WTC11 (cell line): ENCODE measurements around the gene BTNL9. TPM values are rescaled to one million over a fixed set of nuclear protein-coding genes. Genes with fewer than 3 reads are reported as not detected.

Experiments used
- ESRRA ChIP-seq: sonication (generic); formaldehyde crosslinking; IDR thresholded peaks from 2 replicates; pipeline ENCODE4 v1.8.1; 2022; ENCODE audit warnings: mild to moderate bottlenecking, missing genetic modification reagents, borderline replicate concordance
- FOXJ3 ChIP-seq: sonication (generic); formaldehyde crosslinking; IDR thresholded peaks from 2 replicates; pipeline ENCODE4 v1.9.0; 2021; ENCODE audit warnings: missing genetic modification reagents, mild to moderate bottlenecking, borderline replicate concordance
- FOXK1 ChIP-seq: sonication (generic); formaldehyde crosslinking; IDR thresholded peaks from 2 replicates; pipeline ENCODE4 v1.8.0; 2022; ENCODE audit warnings: mild to moderate bottlenecking, moderate library complexity, missing genetic modification reagents
- NR1H2 ChIP-seq: sonication (generic); formaldehyde crosslinking; IDR thresholded peaks from 2 replicates; pipeline ENCODE4 v1.9.0; 2021; ENCODE audit warnings: mild to moderate bottlenecking, moderate library complexity, missing genetic modification reagents
- OVOL2 ChIP-seq: fragments of 250-450 bp; sonication (Bioruptor Pico); IDR thresholded peaks from 2 replicates; pipeline ENCODE4 v1.9.0; 2021; ENCODE audit warnings: mild to moderate bottlenecking, borderline replicate concordance
- TCF7 ChIP-seq: sonication (generic); formaldehyde crosslinking; IDR thresholded peaks from 2 replicates; pipeline ENCODE4 v1.8.0; 2022; ENCODE audit warnings: mild to moderate bottlenecking, low read depth, missing genetic modification reagents, moderate library complexity
- TEAD4 ChIP-seq: sonication (generic); formaldehyde crosslinking; IDR thresholded peaks from 2 replicates; pipeline ENCODE4 v1.8.0; 2022; ENCODE audit warnings: mild to moderate bottlenecking, missing genetic modification reagents
- ZNF232 ChIP-seq: sonication (generic); formaldehyde crosslinking; IDR thresholded peaks from 2 replicates; pipeline ENCODE4 v1.8.0; 2022; ENCODE audit warnings: mild to moderate bottlenecking, missing genetic modification reagents
- total RNA-seq: library from RNA; stranded (reverse); gene quantifications from 3 replicates; pipeline ENCODE4 v1.2.3, GENCODE V29; 2021
- TF ChIP-seq, protein P1 (sequence below): sonication (generic); formaldehyde crosslinking; IDR thresholded peaks from 2 replicates; pipeline ENCODE4 v1.8.0; 2022; ENCODE audit warnings: missing genetic modification reagents
- TF ChIP-seq, protein P2 (sequence below): sonication (generic); formaldehyde crosslinking; IDR thresholded peaks from 2 replicates; pipeline ENCODE4 v1.8.1; 2022; ENCODE audit warnings: missing genetic modification reagents, borderline replicate concordance
- TF ChIP-seq, protein P3 (sequence below): sonication (generic); formaldehyde crosslinking; IDR thresholded peaks from 2 replicates; pipeline ENCODE4 v1.8.1; 2022; ENCODE audit warnings: mild to moderate bottlenecking, moderate library complexity, missing genetic modification reagents
- TF ChIP-seq, protein P4 (sequence below): fragments of 250-450 bp; sonication (Bioruptor Pico); IDR thresholded peaks from 2 replicates; pipeline ENCODE4 v1.9.0; 2021; ENCODE audit warnings: mild to moderate bottlenecking, borderline replicate concordance
- TF ChIP-seq, protein P5 (sequence below): sonication (generic); formaldehyde crosslinking; IDR thresholded peaks from 2 replicates; pipeline ENCODE4 v1.8.0; 2022; ENCODE audit warnings: mild to moderate bottlenecking, missing genetic modification reagents
- TF ChIP-seq, protein P6 (sequence below): fragments of 250-450 bp; sonication (Bioruptor Pico); IDR thresholded peaks from 2 replicates; pipeline ENCODE4 v2.1.2; 2022; ENCODE audit warnings: mild to moderate bottlenecking, moderate library complexity
- TF ChIP-seq, protein P7 (sequence below): fragments of 250-450 bp; sonication (Bioruptor Pico); conservative IDR thresholded peaks from 2 replicates; pipeline ENCODE4 v1.9.0; 2021; ENCODE audit warnings: mild to moderate bottlenecking

BTNL9 gene
- total RNA-seq, 1 experiment from 2014 or later, result 3.4 TPM

DNA sequence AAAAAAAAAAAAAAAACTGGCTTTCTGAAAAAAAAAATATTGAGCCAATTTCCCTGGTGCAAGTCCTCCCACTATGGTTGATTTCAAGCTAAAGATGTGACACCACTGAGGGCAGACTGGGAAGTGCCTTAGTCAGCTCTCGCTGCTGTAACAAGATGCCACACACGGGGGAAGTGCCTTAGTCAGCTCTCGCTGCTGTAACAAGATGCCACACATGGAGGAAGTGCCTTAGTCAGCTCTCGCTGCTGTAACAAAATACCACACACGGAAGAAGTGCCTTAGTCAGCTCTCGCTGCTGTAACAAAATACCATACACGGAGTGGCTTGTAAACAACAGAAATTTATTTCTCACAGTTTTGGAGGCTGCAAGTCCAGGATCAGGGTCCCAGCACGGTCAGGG, 23.4 kb downstream of the BTNL9 start (continued):
- TF ChIP-seq, protein P1, sequence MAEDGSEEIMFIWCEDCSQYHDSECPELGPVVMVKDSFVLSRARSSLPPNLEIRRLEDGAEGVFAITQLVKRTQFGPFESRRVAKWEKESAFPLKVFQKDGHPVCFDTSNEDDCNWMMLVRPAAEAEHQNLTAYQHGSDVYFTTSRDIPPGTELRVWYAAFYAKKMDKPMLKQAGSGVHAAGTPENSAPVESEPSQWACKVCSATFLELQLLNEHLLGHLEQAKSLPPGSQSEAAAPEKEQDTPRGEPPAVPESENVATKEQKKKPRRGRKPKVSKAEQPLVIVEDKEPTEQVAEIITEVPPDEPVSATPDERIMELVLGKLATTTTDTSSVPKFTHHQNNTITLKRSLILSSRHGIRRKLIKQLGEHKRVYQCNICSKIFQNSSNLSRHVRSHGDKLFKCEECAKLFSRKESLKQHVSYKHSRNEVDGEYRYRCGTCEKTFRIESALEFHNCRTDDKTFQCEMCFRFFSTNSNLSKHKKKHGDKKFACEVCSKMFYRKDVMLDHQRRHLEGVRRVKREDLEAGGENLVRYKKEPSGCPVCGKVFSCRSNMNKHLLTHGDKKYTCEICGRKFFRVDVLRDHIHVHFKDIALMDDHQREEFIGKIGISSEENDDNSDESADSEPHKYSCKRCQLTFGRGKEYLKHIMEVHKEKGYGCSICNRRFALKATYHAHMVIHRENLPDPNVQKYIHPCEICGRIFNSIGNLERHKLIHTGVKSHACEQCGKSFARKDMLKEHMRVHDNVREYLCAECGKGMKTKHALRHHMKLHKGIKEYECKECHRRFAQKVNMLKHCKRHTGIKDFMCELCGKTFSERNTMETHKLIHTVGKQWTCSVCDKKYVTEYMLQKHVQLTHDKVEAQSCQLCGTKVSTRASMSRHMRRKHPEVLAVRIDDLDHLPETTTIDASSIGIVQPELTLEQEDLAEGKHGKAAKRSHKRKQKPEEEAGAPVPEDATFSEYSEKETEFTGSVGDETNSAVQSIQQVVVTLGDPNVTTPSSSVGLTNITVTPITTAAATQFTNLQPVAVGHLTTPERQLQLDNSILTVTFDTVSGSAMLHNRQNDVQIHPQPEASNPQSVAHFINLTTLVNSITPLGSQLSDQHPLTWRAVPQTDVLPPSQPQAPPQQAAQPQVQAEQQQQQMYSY (CRISPR knock-in tag), result no peak
- TF ChIP-seq TCF7 (CRISPR knock-in tag) (no peak), ZNF232 (no peak), OVOL2 (CRISPR knock-in tag) (no peak), NR1H2 (no peak), TEAD4 (CRISPR knock-in tag) (no peak), FOXJ3 (CRISPR knock-in tag) (no peak), ESRRA (CRISPR knock-in tag) (no peak), FOXK1 (CRISPR knock-in tag) (no peak)
- TF ChIP-seq, protein P2, sequence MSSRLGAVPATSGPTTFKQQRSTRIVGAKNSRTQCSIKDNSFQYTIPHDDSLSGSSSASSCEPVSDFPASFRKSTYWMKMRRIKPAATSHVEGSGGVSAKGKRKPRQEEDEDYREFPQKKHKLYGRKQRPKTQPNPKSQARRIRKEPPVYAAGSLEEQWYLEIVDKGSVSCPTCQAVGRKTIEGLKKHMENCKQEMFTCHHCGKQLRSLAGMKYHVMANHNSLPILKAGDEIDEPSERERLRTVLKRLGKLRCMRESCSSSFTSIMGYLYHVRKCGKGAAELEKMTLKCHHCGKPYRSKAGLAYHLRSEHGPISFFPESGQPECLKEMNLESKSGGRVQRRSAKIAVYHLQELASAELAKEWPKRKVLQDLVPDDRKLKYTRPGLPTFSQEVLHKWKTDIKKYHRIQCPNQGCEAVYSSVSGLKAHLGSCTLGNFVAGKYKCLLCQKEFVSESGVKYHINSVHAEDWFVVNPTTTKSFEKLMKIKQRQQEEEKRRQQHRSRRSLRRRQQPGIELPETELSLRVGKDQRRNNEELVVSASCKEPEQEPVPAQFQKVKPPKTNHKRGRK, result no peak
- TF ChIP-seq, protein P3, sequence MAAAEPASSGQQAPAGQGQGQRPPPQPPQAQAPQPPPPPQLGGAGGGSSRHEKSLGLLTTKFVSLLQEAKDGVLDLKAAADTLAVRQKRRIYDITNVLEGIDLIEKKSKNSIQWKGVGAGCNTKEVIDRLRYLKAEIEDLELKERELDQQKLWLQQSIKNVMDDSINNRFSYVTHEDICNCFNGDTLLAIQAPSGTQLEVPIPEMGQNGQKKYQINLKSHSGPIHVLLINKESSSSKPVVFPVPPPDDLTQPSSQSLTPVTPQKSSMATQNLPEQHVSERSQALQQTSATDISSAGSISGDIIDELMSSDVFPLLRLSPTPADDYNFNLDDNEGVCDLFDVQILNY, result no peak
- TF ChIP-seq, protein P4, sequence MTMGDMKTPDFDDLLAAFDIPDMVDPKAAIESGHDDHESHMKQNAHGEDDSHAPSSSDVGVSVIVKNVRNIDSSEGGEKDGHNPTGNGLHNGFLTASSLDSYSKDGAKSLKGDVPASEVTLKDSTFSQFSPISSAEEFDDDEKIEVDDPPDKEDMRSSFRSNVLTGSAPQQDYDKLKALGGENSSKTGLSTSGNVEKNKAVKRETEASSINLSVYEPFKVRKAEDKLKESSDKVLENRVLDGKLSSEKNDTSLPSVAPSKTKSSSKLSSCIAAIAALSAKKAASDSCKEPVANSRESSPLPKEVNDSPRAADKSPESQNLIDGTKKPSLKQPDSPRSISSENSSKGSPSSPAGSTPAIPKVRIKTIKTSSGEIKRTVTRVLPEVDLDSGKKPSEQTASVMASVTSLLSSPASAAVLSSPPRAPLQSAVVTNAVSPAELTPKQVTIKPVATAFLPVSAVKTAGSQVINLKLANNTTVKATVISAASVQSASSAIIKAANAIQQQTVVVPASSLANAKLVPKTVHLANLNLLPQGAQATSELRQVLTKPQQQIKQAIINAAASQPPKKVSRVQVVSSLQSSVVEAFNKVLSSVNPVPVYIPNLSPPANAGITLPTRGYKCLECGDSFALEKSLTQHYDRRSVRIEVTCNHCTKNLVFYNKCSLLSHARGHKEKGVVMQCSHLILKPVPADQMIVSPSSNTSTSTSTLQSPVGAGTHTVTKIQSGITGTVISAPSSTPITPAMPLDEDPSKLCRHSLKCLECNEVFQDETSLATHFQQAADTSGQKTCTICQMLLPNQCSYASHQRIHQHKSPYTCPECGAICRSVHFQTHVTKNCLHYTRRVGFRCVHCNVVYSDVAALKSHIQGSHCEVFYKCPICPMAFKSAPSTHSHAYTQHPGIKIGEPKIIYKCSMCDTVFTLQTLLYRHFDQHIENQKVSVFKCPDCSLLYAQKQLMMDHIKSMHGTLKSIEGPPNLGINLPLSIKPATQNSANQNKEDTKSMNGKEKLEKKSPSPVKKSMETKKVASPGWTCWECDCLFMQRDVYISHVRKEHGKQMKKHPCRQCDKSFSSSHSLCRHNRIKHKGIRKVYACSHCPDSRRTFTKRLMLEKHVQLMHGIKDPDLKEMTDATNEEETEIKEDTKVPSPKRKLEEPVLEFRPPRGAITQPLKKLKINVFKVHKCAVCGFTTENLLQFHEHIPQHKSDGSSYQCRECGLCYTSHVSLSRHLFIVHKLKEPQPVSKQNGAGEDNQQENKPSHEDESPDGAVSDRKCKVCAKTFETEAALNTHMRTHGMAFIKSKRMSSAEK (CRISPR knock-in tag), result no peak
- TF ChIP-seq, protein P5, sequence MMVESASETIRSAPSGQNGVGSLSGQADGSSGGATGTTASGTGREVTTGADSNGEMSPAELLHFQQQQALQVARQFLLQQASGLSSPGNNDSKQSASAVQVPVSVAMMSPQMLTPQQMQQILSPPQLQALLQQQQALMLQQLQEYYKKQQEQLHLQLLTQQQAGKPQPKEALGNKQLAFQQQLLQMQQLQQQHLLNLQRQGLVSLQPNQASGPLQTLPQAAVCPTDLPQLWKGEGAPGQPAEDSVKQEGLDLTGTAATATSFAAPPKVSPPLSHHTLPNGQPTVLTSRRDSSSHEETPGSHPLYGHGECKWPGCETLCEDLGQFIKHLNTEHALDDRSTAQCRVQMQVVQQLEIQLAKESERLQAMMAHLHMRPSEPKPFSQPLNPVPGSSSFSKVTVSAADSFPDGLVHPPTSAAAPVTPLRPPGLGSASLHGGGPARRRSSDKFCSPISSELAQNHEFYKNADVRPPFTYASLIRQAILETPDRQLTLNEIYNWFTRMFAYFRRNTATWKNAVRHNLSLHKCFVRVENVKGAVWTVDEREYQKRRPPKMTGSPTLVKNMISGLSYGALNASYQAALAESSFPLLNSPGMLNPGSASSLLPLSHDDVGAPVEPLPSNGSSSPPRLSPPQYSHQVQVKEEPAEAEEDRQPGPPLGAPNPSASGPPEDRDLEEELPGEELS (CRISPR knock-in tag), result no peak
- TF ChIP-seq, protein P6, sequence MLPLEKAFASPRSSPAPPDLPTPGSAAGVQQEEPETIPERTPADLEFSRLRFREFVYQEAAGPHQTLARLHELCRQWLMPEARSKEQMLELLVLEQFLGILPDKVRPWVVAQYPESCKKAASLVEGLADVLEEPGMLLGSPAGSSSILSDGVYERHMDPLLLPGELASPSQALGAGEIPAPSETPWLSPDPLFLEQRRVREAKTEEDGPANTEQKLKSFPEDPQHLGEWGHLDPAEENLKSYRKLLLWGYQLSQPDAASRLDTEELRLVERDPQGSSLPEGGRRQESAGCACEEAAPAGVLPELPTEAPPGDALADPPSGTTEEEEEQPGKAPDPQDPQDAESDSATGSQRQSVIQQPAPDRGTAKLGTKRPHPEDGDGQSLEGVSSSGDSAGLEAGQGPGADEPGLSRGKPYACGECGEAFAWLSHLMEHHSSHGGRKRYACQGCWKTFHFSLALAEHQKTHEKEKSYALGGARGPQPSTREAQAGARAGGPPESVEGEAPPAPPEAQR (CRISPR knock-in tag), result no peak
- TF ChIP-seq, protein P7, sequence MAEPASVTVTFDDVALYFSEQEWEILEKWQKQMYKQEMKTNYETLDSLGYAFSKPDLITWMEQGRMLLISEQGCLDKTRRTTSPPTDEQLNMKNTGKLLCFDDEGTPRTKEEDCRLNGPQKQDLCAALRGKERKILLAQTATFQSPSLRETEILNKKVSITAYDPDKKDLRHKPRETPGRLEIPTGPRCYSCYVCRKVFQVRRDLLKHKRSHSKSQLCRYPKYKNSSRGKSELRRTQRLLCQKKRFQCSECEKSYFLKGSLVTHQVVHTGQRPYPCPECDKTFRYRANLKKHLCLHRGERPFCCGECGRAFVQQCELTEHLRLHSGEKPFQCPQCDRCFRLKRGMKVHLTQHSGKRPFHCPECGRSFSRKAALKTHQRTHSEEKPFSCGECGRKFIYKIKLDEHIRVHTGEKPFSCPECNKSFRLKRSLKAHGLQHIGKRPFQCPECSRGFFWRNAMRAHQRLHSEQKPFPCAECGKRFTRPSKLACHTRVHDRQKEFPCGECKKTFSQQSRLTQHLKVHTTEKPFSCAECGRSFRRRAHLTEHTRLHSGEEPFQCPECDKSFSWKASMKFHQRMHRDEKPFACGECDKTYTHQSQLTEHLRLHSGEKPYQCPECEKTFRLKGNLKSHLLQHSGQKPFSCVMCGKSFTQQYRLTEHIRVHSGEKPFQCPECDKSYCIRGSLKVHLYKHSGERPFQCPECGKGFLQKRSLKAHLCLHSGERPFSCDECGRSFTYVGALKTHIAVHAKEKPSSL (CRISPR knock-in tag), result no peak
- TF ChIP-seq, all 79 proteins: peak for 0
